Stimulated activated CD4-positive, alpha-beta T cell treated with anti-CD3 and anti-CD28 coated beads, Interleukin-4, amount 100 ng/mL, for 1 hour (primary cell): ENCODE results near the gene HDAC7.

Experiments
- DNase-seq: peaks from one replicate; pipeline ENCODE4 v3.0.0-alpha.2; 2020

HDAC7 gene

DNA sequence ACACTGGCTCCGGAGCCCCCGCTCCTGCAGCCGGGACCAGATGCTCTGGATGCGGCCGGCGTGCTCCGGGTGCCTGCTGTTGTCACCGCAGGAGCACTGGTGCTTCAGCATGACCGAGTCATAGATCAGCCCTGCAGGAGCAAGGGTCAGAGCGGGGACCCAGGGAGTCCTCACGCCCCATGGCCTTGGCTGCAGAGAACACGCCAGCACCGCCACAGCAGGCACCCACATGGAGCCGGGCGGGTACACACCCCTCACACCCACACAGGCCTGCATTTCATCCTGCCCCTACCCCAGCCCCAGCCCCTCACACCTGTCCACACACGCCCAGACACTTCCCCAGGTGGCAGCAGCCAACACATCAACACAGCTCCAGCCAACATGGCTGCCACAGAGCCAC, 27.8 kb downstream of the HDAC7 start:
- DNase-seq, result no peak

DNA sequence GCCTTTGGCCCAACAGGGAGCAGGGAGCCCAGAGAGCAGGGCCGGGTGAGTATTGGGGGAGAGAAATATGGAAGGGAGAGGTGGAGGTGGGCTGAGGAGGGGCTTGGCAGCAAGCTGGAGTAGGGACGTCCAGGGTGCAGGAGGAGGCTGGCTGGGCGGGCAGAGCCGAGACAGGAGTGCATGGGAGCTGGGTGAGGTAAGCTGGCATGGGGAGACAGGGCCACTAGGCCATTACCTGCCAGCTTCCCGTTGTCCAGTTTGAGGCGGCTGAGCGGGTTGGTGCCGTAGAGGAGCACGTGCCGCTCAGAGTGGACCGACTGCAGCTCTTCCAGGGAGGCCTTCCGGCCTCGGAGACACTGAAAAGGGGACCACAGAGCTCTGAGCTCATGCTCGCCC, 28.4 kb downstream of the HDAC7 start:
- no peak for DNase-seq

DNA sequence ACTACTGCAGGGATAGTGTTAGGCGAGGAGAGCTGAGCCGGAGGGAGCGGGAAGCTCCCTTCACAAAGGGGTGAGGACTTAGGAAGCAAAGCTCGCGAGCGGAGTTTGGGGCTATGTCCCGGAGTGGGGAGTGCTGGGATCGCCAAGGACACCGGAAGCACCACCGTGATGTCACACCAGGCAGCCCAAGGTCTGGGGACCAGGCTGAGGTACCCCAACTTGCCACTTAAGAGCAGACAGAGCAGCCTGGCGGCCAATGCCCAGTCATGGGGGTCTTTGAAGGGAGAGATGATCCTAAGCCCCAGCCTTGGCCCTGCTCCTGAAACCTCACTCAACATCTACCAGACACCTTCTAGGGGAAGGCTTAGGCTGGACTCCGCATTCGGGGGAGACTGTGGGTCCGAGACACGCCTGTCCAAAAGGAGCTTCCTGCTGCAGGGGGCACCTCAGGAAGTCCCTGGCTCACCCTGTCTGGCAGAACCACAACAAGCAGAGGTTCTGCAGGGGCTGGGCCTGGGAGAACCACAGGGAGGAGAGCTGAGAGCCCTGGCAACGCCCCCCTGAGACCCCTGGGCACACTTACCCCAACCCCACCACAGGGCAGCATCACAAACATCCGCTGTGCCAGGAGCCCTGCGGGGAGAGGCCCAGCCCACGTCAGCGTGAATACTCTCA, 28.9 kb downstream of the HDAC7 start:
- DNase-seq, result no peak

DNA sequence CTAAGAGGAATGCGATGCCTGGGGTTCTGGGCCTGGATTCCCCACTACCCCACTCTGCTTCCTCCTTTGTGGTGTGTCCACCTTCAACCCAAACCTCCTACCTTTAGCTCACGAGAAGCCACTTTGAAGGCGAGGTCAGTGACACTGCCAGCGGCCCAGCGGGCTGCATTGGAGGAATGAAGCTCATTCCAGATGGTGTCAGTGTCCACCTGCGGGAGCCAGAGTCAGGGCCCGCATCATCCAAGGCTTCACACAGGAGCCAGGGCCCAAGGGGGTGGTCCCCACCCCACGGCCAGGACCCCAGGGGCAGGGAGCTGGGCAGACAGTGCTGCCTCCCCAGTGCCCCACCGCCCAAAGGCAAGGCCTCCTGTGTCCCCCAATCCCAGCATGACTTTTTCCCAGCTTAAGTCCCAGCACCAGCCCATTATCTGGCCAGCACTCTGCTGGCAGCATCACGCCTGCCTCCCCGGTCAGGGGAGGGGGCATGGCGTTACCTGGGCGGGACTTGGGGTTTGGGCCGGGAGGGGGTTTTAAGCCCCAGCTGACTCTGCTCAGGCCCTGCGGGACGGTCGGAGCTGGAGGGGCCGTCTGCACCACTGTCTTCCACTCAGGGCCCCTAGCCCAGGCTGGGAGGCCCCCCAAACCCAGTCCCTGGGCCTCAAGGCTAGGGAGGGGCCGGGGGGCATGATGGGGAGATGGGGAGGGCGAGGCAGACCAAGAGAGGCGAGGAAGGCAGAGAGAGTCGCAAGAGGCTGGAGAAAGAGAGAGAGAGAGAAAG, 29.8 kb downstream of the HDAC7 start:
- DNase-seq, result no peak

DNA sequence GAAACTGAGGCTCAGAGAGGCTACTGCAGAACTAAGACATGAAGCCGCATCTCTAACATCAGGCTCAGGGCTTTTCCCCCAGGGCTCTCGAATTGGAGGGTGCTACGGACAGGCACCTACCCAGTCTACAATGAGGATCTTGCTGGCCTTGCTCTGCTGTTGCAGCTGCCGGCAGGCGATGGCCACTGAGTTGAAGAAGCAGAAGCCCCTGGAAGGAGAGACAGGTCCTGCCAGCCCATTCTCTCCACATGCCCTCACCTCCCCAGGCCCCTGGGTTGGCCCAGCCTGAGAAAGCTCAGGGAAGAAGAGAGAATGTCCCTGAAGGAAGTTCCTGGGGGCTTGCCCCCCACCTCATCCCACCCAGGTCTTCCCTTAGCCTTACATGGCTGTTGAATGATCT, 30.6 kb downstream of the HDAC7 start:
- no peak for DNase-seq

DNA sequence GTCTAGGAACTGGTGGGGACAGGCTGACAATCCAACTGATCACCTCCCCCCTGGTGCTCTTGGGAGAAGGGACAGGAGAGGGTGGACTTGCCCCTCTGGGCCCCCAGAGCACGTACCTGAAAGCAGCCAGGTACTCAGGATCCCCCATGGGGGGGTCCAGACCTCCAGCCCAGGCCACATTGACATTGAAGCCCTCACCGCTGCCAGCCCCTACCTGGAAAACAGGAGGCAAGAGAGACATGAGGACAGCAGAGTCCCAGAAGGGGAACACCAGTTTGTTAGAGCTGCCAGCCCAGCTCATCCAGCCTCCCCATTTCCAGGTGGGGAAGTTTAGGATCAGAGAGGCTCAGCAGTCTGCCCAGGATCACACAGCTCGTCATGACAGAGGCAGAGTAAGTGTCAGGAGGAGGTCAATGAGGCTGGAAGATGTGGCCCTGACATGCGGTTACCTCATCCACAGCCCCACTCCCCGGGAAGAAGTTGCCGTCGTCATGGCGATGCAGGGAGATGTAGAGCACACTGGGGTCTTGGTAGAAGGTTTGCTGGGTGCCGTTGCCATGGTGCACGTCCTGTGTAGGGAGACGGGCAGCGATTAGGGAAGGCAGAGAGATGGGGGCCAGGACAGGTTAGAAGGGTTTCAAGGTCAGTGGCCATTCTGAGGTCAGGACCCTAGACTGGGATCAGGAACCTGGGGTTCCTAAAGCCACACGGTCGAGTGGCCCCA, 31.9 kb downstream of the HDAC7 start:
- no peak for DNase-seq

DNA sequence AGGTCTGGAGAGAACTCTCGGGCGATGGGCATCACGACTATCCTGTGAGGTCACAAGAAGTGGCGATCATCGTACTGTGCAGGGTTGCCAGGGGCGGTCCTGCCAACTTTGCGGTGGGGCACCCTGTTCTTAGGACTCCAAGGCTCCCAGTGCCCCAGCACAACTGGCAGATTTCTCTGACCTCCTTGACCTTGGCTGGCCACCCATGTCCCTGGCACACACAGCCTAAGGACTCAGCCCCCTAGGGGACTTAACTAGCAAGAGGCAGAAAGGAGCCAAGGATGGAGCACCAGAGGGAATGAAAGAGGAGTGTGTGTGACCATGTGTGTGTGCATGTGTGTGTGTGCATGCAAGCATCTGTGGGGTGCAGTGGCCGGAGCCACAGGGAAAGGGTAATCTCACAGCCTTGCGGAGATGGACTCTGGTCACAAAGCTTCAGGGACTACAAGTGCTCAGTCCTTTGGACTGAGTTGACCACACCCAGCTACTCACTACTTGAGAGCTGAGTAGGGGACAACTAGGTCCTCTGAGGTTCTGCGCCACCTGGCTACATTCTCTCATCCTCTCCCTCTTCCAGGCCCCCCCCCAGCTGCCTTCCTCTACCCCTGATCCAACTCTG, 32.9 kb downstream of the HDAC7 start:
- no peak for DNase-seq

DNA sequence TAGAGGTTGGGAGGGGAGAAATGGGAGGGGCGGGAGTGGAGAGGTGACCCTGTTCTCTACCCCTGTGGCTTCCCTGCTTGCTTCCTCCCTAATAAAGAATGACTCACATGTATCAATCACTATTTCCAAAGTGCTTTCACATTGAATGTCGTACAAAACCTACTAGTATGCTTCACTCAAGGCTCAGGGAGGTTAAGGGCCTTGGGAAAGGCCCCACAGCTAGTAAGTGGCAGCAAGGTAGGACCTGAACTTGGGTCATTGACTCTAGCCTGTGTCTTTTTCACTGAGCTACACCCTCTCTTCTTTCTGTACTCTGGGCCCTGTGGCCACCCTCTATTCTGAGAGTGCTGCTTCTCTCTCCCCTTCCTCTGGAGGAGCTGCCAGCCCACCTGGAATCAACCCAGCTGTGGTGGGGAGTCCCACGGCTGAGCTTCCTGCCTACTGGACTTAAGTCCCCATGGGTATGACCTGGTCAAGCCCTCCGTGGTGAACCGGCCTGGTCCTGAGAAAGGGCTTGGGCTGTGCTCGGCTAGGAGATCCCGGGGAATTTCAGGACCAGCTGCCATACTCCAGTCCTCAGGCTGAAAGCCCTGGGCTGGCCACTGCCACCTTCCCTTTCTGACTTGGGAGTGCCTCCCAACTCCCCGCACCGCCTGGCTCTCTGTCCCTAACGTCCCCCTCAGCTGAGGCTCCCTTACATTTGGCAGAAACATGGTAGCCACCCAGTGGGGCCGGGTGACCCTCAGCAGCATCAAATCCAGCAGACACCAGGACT, 33.6 kb downstream of the HDAC7 start:
- DNase-seq, result peak; percentile 1

DNA sequence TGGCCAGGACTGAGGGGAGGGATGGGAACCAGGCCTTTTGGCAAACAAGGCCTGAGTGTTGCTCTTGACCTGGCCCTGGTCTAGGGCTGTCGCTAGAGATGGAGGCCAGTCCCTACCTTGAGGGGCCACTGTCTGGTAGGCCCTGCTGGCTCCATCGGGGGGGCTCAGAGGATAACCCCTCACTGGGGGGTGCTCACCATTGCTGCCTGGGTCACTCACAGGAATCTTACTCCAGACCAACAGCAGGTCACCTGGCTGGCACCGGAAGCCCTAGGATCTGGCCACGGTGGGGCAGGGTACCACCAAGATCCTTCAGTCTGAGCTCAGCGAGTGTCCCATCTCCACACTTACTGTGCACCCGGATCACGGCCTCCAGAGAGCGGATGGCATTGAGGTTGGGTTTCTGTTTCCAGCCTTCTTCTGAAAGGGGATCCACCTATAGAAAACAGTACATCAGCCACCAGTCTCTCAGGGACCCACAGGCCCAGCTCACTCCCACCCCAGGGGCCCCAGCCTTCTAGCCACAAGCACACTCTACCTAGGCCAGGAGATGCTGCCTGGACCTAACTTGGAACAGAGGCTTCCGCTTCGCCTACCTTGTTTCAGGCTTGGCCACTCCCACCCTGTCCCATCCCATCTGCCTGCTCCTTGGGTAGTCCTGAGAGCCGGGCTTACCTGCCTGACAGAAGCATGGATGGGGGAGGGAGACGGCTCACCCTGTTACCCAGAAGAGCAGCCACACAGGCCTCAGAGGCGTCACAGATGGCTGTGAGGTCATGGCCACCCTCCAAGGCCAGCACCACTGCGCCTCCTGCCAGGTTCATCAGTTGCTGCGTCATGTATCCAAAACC, 34.4 kb downstream of the HDAC7 start:
- no peak for DNase-seq

DNA sequence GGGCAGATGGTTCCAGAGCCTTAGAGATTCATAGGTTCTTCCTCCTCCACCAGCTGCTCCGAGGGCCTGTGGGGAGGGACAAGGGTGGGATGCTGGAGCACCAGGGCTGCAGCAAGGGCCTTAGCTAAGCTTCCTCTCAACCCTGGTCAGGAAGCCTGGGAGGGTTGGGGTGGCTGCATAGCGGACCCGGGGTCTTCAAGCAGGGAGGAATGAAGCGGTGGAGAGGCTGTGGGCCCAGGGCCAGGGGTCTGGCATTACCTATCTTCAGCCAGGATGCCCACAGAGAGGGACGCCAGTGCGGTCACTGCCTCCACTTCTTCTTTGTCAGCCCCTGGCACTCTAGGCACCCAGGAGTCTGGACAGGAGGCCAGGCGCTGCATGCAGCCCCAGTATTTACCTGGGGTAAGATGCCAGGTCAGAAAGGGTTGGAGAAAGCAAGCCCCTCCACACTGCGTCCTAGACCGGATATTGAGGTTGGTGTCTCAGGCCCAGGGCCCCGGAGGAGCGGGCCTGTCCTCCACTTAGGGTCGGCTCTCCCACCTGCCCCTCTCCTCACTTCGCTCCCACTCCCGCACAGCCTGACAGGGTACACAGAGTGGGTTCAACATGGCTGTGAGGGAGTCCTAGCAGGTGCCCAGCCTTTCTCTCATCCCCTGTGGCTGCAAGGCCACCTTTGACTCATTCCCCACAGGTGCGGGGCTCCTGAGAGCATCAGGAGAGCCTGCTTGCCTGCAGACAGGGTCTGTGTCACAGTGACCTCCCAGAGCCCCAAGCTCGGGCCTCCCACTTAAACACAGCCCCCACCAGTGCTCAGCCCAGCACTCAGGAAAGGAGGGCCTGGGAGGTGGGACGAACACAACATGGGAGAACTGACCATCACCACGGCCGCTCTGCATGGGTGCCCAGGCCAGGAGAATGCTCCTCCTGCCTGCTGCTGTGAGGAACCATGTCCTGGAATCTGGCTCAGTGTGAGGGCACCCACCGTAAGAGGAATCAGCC, 35.6 kb downstream of the HDAC7 start:
- peak; percentile 0 for DNase-seq

DNA sequence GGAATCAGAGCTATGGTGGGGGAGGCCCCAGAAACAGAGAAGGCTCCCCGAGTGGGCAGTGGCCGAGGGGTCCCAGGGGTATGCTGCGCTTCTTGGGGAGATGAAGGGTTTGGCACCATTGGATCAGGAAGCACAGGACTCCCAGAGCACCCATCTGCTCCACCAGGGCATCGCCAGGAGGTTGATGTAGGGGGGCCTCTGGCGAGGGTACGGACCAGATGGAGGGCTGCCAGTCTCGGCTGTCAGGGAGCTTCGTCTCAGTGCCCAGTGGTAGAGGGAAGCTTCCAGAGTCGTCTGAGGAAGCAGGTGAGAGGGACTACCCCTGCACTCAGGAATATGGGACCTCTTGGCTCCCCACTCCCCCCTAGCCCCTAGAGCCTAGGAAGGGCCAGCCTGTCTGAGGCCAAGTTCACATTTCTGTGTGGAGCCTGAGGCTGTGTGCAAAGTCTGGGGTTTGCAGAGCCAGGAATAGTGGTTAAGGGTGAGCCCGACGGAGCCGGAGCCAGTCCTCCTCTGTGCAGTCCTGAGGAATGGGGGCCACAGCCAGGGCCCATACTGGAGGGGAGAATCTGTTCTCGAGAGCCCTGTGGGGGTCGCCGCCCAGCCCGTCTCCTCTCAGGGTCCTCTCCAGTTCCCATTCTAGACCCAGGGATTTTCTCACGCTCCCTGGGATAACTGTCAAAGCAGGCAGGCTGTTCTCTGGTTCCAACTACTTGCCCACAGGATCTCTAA, 36.5 kb downstream of the HDAC7 start:
- peak; percentile 1 for DNase-seq

DNA sequence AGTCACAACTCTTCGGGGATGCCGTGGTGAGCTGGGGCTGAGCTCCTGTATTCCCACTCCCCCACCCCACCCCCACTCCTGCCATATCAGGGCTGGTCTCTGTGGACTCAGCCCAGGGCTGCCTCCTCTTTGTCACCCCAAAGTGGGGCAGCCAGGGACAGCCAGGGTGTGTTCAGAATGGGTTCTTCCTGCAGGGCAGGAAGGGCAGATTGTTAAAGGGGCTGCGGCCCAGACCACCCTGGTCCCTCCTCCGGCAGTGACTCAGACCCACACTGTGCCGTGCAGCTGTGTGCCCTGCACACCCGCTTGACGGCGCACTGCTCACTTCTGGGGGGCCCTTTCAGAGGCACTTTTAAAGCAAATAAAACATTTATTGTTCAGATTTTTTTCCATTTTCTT, 37.3 kb downstream of the HDAC7 start:
- no peak for DNase-seq

DNA sequence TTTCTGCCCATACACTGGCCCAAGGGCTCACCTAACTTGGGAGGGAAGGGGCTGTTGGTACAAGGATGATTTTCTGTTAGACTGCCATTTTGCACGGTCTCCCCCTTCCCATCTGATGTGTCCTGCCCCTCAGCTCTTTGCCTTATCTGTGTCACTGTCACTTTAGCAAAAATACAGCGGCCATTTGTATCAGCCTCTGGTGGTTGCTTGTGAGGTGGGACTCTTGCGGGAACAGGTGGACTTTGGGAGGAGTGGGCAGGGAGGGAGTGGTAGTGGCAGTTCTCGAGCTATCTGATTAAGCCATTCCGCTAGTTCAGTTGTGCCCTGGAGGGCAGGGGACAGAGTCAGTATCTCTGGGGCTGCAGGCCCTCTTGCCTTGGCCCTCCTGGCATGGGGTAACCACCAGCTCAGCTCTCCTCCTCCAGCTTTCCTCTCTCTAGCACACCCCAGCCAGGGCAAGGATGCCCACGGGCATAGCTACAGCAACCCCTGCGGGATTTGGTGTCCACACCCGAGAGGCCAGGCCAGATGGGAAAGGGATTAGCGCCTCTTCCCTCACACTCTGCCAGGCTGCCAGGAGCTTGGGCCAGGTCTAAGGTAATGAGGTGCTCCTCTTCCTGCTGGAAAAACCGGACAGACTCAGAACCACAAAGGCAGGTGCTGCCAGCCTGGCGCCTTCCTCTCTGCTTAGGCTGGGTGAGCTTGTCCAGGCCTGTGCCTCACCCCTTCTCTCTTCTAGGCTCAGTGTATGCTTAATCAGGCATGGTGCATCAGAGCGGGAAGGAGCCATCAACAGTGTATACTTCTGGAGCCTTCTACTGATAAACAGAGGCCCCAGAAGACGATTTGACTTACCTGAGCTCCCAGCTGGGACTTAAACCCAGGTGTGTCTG, 38.0 kb downstream of the HDAC7 start:
- DNase-seq, result no peak

DNA sequence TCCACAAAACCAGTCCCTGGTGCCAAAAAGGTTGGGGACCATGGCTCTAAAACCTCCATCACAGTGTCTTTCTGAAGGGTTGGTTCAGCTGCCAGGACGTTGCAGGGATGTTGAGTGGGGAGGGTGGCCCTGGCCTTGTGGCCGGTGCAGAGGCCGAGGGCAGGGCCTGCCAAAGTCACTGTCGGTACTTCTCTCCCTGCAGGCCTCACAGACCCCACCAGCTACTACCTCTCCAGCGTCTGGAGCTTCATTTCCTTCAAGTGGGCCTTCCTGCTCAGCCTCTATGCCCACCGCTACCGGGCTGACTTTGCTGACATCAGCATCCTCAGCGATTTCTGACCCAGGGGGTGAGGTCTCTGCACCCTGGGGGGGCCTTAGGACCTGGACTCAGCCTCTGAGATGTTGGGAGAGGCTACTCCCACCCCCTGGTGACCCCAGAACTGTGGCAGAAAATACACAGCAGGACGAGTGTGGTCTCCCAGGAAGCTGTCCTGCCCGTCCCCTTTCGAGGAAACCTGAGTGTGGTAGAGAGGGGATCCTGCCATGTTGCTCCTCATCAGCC, 39.7 kb downstream of the HDAC7 start:
- DNase-seq, result no peak

DNA sequence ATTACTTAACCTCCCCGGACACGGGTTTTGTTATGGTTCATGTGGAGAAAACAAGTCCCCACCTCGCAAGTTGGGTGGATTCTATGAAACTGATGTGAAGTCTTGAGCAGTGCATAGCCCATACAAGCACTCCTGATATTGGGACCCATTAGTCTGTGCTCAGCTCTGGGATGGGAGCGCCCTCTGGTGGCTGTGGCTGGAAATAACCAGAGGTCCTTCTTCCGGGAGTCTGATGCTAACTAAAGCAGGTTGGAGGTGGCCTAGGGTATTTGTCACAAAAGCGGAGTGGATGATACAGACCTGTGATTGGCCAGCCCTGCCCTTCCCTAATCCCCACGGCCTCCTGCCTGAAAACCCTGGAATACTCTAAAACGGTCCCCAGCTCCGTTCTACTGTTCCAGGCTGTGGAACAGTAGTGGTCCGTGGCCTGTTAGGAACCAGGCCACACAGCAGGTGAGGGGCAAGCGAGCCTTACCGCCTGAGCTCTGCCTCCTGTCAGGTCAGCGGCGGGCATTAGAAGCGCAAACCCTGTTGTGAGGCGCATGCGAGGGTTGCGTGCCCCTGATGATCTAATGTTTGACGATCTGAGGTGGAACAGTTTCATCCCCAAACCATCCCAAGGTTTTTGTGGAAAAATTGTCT, 40.3 kb downstream of the HDAC7 start:
- DNase-seq, result peak; percentile 94

DNA sequence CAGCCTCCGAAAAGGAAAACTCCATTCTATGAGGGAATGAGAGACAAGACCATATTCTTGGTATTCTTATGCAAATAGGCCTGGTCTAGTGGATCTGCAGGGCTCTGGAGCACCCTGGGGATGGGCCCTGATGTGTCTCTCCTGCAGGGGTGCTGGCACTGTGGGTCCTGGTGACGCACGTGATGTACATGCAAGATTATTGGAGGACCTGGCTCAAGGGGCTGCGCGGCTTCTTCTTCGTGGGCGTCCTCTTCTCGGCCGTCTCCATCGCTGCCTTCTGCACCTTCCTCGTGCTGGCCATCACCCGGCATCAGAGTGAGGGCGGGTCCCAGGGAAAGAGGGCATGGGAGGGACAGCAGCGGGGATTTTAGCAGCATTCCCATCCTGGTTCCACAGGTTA, 40.8 kb downstream of the HDAC7 start:
- DNase-seq, result peak; percentile 2

DNA sequence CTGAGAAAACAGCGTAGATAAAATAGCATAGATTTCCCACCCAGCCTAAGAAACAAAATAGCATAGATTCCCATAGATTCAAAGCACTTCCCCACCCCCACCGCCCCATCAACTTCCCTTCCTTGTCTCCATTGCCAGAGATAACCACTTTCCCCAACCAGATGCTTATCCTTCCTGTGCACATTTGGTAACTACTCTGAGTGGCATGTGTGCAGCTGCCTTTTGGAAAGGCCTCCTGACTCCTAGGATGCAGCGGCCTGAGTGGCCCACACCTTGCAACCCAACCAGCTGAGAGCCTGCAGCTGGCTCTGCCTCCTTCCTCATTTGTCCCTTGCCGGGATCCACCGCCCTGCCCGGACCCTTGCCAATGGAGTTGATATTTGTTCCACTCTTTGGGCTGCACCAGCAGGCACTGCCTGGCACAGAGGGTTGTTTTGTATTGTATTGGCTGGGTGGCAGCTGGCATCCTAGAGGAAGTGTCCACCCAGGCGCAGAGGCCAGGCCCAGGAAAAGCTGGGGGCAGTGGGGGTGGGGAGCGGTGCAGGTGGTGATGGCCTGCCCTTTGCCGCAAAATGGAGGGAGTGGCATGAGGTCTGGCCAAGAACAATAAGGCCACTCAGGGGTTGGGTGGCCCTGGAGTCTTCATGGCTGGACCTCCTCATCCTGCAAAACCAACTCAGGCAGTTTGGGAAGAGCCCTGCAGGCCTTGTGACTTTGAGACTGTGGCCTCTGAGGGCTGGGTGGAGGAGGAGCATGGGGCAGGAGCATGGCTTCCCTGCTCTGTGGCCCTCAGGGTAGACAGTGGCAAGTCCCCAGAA, 41.8 kb downstream of the HDAC7 start:
- peak; percentile 0 for DNase-seq
